ENCODE results near the gene CYP27B1. TPM values are rescaled to one million over a fixed set of nuclear protein-coding genes. Genes with fewer than 3 reads are reported as not detected.
A peak's percentile ranks its signal among the peaks of the same experiment; 100 is the strongest.

CYP27B1 gene
- total RNA-seq, 1 experiment from 2014 or later, result 11.6 TPM

DNA sequence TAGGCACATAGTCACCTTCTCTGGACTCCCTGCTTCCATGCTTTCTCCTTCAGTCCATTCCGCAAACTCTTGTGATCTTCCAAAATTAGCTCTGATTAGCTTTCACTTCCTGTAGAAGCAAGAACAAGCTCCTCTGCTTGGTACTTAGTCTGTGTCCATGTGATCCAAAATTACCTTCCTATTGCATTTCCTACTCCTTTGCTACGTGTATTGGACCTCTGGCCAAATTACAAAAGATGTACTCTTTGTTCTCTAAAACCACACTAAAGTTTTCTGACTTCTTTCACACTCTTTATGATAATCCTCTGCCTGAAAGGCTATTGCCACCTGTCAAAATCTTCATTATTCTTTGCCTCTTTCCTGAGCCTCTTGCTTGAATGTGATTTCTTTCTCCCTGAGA, 14.9 kb upstream of the CYP27B1 start:
- DNase-seq (ENCODE audit: low read depth, low spot score) (no peak), ATAC-seq (no peak)
- H3K4me2 ChIP-seq (ENCODE audit: low read length), result no peak overlapping the region
- no peak overlapping the region for H3K27ac ChIP-seq (ENCODE audit: low read depth, low read length)
- H3K9me2 ChIP-seq (ENCODE audit: insufficient read depth), result no peaks in the 10 kb centered on the region
- no peak overlapping the region for H2AFZ ChIP-seq (ENCODE audit: low read depth, low read length, poor library complexity, severe bottlenecking)
- peaks cover 8 to 14% of the 10 kb centered on the region in 2 experiments; a peak in 3 of 4 replicates for H3K36me3 ChIP-seq (ENCODE audit: control insufficient read depth in 1 of 2, insufficient read depth in 2 of 2, low read length in 2 of 2)
- no peaks in the 10 kb centered on the region for H4K20me1 ChIP-seq (ENCODE audit: insufficient read depth)
- CTCF ChIA-PET, result interaction anchor here (1.2 kb wide), 1 partner anchor 10 kb away, joined by 6 read pairs; the partner anchor contains the start of genes EEF1AKMT3 and METTL1
- H3K4me1 ChIP-seq (ENCODE audit: control insufficient read depth in 1 of 2, insufficient read depth in 2 of 2, low read length in 2 of 2), result peaks cover 6 to 10% of the 10 kb centered on the region in 2 experiments
- no peak overlapping the region for H3K4me3 ChIP-seq (replicated peaks in 1 of 2; ENCODE audit: low read depth in 1 of 2, low read length in 2 of 2)
- no peaks in the 10 kb centered on the region for H3K27me3 ChIP-seq (ENCODE audit: insufficient read depth, low read length)
- no peaks in the 10 kb centered on the region for H3K9me3 ChIP-seq (ENCODE audit: control insufficient read depth in 1 of 2, insufficient read depth in 1 of 2, low read depth in 1 of 2, low read length in 2 of 2)
- POLR2A ChIA-PET, result interaction anchor here (1.7 kb wide), 1 partner anchor 15 kb away, joined by 5 read pairs; the partner anchor contains the start of gene CYP27B1
- no peak for TF ChIP-seq REST (IDR thresholded peaks at IDR 0.05; ENCODE audit: low read depth)
- no peak for TF ChIP-seq ZNF274 (IDR thresholded peaks at IDR 0.05; ENCODE audit: low read depth, low read length)
- TF ChIP-seq RAD21 (IDR thresholded peaks at IDR 0.05; ENCODE audit: low read depth), result no peak
- TF ChIP-seq CTCF (IDR thresholded peaks at IDR 0.05 in 2 of 3, conservative IDR thresholded peaks at IDR 0.05 in 1 of 3; ENCODE audit: borderline replicate concordance in 1 of 3, insufficient read depth in 1 of 3, low read depth in 2 of 3, low read length in 2 of 3), result no peak
- TF ChIP-seq, protein P1, sequence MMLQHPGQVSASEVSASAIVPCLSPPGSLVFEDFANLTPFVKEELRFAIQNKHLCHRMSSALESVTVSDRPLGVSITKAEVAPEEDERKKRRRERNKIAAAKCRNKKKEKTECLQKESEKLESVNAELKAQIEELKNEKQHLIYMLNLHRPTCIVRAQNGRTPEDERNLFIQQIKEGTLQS (IDR thresholded peaks at IDR 0.05), result no peak
- no peak for TF ChIP-seq POLR2A (IDR thresholded peaks at IDR 0.05; ENCODE audit: borderline replicate concordance, extremely low read depth, insufficient read depth, insufficient read length)
- no peak for TF ChIP-seq SIN3A (IDR thresholded peaks at IDR 0.05; ENCODE audit: low read depth)
- no peak for TF ChIP-seq FOSL1 (IDR thresholded peaks at IDR 0.05; ENCODE audit: low read depth)
- TF ChIP-seq CBX3 (IDR thresholded peaks at IDR 0.05; ENCODE audit: low read depth), result no peak
- no peak for TF ChIP-seq TCF7L2 (IDR thresholded peaks at IDR 0.05; ENCODE audit: borderline replicate concordance, extremely low read depth, insufficient read depth, insufficient read length)
- no peak for TF ChIP-seq EZH2 (IDR thresholded peaks at IDR 0.05)
- no peak for TF ChIP-seq CEBPB (IDR thresholded peaks at IDR 0.05; ENCODE audit: low read depth)
- TF ChIP-seq YY1 (IDR thresholded peaks at IDR 0.05; ENCODE audit: extremely low read depth, insufficient replicate concordance, low read depth, low read length), result no peak
- no peak for TF ChIP-seq POLR2AphosphoS5 (IDR thresholded peaks at IDR 0.05; ENCODE audit: low read depth, low read length)
- no peak for TF ChIP-seq EGR1 (IDR thresholded peaks at IDR 0.05; ENCODE audit: low read depth)
- TF ChIP-seq JUND (IDR thresholded peaks at IDR 0.05), result no peak
- TF ChIP-seq, protein P2, sequence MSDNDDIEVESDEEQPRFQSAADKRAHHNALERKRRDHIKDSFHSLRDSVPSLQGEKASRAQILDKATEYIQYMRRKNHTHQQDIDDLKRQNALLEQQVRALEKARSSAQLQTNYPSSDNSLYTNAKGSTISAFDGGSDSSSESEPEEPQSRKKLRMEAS (IDR thresholded peaks at IDR 0.05), result no peak
- H3K9ac ChIP-seq (ENCODE audit: low read length), result 0 out of 2 replicates have a peak overlapping the region, but pooled peaks have one; percentile 1
- RAD21 ChIA-PET (ENCODE audit: low non-redundant PET in 1 of 2, low total read pairs in 2 of 2, uncharacterized antibody in 2 of 2, unreplicated experiment in 2 of 2), result no interaction called here
- no TSS peak for BruUV-seq (replicated peaks)
- intact Hi-C loops (cut with micrococcal nuclease), result loop anchor here (1.0 kb wide), 1 partner anchor 10 kb away; the partner anchor contains the start of genes EEF1AKMT3 and METTL1
- H3K79me2 ChIP-seq (ENCODE audit: insufficient read depth, low read length), result peaks cover 40% of the 10 kb centered on the region

Measured in HCT116 (cell line).